HG03039 (cell line): ENCODE measurements around the gene HOMER3.

Experiments
- ATAC-seq: cut with Tn5 transposase; IDR thresholded peaks from one replicate; pipeline ENCODE4 v1.9.1; 2021; ENCODE audit warnings: mild to moderate bottlenecking, moderate library complexity; ENCODE audit not compliant: unreplicated experiment

HOMER3 gene

DNA sequence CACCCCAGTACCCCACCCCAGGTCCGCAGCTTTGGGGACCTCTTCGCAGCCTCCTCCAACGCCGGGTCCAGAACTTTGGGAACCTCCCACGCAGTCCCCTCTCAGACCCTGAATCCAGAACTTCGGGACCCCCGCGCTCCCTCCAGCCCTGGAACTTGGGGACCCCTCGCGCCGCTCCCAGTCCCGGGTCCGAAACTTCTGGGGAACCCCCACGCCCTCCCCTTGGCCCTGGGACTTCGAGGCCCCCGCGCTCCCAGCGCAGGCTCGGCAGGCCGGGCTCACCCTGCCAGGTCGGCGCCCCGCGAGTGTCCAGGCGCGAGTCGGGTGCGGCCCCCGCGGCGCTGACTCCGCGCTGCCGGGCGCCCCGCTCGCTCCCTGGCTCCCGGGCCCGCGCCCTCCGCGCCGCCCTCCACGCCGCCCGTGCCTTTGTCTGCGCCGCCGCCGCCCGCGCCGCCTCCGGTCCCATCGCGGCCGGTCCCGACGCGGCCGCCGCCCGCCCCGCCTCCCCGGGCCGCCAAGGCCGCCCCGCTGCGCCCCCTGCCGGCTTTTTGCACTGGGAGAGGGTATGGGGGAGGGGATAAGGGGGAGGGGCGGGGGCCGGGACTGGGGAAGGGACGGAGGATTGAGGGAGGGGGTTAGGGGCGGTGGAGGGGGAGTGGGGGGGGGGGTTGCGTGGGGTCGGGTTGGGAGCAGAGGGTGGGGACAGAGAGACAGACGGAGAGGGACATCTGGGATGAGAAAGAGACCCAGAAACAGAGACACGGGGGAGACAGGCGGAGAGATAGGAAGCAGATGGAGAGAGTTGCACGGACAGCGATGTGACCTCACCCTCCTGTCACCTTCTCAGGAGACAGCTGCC lies at the start of gene HOMER3:
HOMER3 (minus strand) TSS at position 449 of the 859 bp plus-strand sequence. CDS start 2,235 bp downstream, outside the sequence.
- ATAC-seq = no peak

DNA sequence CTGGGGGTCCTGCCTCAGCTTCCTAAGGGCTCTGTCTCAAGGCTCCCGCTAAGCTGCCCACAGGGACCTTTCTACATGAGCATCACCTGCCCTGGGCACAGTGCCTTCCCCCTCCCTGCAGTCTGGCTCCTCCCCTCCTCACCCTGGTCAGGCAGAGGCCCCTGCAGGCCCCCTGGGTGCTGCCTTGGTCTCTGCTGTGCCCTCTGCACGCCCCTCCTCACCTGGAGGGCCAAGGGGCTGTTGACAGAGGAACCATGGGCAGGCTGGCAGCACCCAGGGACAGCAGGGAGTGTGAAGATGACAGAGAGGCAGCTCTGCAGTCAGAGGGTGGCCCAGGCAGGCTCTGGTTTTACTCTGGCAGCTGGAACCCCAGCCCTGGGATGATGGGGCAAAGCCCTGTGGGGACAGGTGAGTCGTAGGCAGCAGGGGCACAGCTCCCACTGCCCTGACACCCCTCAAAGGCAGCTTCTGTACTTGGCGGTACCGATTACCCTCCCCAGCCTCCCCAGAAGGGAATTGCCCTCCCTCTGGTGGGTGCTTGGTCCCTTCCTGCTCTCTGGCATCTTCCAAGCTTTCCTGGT lies 49.2 kb upstream of the HOMER3 start:
- no peak for ATAC-seq

DNA sequence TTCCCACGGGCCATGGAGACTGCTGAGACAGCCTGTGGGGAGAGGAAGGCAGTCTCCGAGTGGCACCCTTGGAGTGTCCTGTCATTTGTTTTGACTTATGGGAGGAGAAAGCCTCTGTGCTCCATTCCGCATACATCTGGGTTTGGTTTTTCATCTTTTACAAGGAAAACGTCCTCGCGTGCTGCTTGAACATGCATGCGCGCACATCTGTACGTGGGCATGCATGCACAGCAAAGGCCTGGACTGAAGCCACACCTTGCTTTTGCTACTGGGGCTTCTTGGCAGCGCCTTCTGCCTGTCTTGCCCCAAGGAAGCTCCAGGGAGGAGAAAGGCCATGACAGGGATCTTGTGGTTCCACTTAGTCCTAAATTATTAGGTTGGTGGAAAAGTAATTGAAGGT lies 48.3 kb upstream of the HOMER3 start:
- no peak for ATAC-seq

DNA sequence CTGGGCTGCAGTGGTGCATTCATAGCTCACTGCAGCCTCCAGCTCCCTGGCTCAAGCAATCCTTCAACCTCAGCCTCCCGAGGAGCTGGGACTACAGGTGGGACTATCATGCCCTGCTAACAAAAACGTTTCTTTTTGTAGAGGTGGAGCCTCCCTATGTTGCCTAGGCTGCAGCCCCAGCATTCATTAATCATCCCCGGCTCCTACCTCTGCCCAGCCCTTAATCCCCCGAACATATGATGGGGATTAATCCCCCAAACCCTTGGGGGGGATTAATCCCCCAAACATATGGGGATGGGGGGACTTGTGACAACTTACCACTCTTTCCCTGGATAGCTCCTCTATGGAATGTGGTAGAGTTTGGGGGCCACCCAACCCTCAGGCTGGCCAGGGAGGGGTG lies 46.4 kb upstream of the HOMER3 start:
- no peak for ATAC-seq

DNA sequence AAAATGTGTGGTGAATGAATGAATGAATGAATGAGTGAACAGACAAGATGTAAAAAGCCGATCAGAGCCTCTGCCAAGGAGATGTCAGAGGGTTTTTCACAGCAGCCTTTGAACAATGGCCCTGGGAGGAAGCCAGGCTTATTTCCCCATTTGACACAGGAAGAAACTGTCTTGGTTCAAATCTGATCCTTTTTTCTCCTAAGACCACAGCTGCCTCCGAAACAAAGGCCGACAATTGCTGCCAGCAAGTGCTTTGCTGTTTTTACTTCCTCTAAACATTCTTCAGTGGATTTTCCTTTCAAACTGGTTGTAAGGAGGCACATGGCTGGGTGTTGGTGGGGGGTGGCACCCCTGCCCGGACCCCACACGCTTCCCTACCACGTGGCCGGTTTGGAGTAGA lies 44.2 kb upstream of the HOMER3 start:
- no peak for ATAC-seq

DNA sequence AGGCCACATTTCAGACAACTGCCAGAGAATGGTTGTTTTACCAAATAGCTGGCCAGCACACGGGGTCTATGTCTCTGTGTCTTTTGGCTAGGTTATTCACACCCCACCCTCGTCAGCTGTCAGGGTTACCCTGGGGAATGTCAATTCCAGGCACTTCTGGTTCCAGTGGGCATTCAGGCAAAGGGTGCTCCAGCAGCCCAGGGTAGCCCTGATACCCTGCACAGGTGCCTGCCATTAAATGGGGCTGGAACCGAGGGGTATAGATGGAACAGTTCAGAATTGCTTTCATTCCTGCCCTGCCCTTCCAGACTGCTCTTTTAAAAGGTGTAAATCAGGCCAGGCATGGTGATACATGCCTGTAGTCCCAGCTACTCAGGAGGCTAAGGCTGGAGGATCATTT lies 43.2 kb upstream of the HOMER3 start:
- no peak for ATAC-seq

DNA sequence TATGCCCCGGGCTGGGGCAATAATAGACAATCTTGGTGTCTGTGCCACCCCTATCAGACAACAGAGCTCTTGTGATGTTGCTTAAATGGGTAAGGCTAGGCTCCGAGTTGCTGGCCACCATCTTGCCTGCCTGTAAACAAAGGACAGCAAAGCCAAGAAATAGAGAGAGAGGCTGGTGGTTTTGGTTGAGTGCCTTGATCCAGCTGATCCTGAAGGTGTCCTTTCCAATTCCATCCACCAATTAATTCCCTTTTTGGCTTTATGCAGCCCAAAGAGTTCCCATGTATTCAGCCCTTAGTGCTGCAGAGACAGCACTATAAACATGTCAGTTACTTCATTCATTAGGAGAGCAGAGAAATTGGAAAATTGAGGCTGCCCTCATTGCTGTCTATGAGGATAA lies 41.7 kb upstream of the HOMER3 start:
- ATAC-seq = no peak

DNA sequence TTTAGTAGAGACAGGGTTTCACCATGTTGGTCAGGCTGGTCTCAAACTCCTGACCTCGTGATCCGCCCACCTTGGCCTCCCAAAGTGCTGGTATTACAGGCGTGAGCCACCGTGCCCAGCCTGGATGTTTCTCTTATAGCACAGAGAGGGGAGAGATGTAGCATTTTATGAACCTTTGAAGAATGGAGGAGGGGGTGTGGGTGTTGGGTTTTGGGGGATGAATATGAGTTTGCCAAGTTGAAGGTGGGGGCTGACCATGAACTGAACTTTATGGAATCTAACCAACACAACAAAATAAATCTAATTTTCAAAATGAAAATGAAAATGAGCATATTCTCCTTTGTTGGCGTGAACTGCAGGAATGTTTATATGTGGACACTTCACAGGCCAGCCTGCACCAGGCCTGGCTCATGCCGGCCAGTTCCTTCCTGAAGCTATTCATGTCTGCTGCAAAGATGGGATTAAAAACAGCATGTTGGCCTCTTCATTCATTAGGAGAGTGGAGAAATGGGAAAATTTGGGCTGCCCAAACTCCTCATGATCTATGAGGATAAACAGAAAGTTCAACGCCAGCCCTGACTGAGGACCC lies 39.5 kb upstream of the HOMER3 start:
- no peak for ATAC-seq

DNA sequence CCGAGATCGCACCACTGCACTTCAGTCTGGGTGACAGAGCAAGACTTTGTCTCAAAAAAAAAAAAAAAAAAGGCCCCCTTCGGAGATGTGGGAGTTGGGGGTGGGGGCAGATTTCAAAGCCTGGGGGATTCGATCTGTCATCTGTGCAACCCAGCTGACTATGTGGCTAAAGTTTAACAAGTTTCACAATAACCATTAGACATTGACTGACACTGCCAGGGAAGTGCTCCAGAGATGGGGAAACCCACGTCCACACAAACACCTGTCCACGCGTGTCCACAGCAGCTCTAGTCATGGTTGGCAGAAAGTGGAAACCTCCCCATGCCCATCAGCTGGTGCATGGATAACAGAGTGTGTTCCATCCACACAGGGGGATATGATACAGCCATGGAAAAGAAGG lies 37.6 kb upstream of the HOMER3 start:
- no peak for ATAC-seq

DNA sequence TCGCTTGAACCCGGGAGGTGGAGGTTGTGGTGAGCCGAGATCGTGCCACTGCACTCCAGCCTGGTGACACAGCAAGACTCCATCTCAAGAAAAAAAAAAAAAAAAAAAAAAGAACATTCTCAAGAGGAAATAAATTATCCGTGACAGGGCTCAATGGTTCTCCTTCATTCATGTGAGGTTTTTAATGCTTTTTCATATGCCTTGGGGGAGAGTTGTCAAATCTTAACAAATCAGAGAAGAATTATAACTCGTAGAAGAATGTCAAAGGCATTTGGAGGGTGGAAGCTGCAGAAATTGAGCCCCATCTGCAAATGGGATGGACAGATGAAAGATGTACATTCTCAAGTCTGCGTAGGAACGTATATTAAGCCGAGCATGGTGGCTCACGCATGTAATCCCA lies 34.9 kb upstream of the HOMER3 start:
- ATAC-seq = no peak

DNA sequence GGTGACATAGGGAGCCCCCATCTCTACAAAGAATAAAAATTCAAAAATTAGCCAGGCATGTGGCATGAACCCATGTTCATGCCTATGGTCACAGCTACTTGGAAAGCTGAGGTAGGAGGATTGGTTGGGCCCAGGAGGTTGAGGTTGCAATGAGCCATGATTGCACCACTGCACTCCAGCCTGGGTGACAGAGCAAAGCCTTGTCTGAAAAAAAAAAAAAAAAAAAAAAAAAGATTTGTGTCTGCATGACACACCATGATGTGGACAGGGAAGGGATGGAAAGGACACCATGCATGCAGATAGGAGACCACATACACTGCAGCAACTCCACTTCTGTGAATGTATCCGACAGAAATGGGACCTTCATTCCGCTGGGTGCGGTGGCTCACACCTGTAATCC lies 34.0 kb upstream of the HOMER3 start:
- ATAC-seq = no peak

DNA sequence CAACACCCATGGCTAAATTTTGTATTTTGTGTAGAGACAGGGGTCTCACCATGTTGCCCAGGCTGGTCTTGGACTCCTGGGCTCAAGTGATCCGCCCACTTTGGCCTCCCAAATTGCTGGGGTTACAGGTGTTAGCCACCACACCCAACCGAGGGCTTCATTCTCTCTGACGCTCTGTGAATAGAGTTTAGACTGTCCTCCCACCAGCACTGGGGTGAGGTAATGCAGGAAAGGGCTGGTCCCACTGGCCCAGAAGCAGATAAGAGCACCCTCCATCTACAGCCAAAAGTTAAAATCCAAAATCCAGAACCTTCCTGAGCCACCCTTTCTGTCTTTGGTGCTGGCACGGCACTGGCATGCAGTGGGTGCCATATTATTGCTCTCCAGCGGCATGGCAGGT lies 31.8 kb upstream of the HOMER3 start:
- no peak for ATAC-seq

DNA sequence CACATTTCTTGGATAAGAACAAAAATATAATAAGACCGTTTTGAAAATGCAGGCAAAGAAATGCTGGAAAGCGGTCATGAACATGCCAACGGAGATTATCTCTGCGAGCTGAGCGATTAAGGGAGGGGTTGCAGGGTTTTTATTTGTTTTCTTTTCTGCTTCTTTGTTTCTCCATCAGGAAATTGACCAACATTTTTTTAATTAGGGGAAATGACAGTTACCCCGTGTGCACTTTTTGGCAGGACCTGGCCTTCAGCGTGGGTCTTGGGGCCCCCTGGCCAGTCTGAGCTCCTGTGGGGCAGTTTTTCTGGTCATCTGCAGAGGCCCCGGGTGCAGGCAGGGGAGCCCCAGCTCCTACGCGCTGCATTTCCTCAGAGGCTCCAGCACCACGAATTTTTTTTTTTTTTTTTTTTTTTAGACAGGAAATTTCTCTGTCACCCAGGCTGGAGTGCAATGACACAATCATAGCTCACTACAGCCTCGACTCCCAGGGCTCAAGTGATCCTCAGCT lies 31.3 kb upstream of the HOMER3 start:
- ATAC-seq = no peak

DNA sequence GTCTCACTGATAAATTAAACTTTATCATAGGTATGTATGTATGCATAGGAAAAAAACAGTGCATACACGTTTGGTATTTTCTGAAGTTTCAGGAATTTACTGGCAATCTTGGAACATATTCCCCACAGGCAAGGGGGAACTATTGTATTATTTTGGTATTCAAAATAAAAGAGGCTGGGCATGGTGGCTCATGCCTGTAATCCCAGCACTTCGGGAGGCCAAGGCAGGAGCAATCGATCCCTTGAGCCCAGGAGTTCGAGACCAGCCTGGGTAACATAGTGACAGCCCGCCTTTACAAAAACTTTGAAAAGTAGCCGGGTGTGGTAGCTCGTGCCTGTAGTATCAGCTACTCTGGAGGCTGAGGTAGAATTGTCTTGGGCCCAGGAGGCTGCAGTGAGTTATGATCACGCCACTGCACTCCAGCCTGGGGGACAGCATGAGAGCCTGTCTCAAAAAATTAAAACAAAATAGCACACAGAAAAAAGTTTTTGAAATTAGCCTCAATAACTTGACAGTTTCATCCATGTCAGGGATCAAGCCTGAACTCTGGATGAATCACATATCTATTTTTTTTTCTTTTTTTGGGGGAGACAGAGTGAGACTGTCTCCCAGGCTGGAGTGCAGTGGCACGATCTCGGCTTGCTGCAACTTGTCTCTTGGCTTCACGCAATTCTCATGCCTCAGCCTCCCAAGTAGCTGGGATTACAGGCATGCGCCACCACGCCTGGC lies 29.1 kb upstream of the HOMER3 start:
- no peak for ATAC-seq

DNA sequence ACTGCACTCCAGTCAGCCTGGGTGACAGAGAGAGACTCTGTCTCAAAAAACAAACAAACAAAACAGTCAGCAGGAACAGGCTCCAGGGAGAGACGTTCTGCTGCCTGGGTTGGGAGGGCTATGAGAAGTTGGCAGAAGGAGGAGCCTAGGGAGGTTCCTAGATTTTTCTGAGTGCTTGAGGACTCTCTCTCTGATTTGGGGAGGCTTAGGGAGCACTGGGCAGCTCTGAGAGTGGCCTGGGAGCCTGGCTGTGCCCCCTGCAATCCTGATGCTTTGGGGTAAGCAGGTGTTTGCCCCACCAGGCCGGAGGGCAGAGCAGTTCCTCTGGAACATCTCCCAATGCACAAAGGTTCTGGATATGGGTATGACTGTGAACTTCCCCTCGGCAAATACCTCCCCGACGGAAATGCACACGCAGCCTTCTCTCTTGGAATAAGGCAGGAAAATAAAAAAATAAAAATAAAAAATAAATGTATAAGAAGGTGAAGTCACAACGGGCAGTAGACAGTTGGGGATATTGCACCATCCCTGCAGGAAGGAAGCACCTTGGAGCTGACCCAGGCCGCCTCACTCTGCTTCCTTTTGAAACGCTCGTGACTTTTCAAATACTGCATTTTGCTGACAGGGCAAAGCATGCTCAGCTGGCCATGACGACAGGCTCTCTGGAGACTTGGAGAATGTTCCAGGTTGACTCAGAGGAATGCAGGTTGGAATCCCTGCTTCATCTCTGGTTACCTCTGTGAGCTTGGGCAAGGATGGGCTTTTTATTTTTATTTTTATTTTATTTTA lies 26.5 kb upstream of the HOMER3 start:
- ATAC-seq = no peak

DNA sequence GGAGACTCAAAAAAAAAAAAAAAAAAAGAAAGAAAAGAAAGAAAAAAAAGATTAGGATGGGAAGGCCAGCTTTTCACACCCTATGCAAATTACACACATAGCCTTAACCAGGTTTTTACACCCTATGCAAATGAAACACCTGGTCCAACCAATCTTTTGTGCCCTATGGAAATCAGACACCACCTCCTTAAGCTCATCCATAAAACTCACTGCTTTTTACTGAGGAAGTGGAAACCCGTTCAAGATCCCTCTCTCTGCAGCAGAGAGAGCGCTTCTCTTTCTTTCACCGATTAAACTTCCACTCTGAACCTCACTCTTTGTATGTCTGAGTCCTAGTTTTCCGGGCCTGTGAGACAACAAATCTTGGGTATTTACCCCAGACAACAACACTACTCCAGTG lies 25.3 kb upstream of the HOMER3 start:
- ATAC-seq = no peak

DNA sequence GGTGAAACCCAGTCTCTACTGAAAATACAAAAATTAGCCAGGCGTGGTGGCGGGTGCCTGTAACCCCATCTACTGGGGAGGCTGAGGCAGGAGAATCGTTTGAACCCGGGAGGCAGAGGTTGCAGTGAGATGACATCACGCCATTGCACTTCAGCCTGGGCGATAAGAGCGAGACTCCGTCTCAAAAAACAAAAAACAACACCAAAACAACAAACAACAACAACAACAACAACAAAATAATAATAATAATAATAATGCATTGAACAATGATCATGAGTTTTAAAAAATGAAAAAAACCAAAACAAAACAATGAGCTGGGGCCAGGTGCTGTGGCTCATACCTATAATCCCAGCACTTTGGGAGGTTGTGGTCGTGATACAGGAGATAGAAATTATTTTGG lies 23.1 kb upstream of the HOMER3 start:
- no peak for ATAC-seq

DNA sequence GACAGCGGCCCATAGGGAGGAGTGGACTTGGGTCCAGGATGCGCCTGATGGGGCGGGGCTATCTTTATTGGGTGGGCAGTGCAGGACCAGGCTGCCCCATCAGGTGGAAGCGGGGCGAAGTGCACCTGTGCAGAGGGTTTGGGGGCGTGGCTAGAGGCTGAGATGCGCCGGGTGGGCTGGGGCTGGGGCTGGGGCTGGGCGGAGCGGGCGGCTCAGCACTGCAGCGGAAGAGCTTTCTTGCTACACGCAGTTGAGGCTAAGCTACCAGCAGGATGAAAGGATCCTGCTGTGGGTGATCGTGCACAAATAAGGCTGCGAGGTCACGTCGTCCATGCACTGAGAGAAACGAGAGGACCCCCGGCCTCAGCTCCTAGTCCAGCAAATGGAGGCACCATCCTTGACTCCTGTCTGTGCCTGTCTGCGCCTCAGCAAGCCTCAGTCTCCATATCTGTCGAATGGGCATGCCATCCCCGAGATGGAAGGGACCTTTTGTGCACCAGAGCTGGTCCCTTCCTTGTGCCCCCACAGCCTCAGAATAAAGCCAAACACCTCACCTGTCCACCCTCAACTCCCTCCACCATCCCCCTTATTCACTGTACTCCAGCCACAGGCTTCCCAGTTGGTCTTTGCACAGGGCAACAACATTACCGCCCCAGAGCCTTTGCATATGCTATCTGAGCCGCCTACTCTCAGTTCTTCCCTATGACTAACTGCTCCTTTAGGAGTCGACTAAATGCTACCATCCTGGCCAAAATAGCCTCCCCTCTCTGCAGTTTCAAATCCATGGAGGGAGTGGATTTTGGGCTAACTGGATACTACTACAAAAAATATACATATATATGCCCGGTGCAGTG lies 21.0 kb upstream of the HOMER3 start:
- no peak for ATAC-seq

DNA sequence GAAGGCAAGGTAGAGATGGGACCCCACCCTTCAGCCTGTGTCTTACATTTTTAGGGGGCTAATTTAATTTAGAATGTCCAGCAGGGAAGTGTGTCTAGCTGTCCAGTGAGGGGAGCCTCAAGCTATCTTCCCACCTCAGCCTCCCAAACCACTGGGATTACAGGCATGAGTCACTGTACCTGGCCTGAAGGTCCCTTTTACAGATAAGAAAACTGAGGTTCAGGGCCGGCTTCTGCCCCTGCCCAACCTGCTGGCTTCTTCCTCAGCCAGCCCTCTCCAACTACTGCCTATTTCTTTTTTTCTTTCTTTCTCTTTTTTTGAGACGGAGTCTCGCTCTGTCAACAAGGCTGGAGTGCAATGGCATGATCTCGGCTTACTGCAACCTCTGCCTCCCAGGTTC lies 19.4 kb upstream of the HOMER3 start:
- ATAC-seq = no peak

DNA sequence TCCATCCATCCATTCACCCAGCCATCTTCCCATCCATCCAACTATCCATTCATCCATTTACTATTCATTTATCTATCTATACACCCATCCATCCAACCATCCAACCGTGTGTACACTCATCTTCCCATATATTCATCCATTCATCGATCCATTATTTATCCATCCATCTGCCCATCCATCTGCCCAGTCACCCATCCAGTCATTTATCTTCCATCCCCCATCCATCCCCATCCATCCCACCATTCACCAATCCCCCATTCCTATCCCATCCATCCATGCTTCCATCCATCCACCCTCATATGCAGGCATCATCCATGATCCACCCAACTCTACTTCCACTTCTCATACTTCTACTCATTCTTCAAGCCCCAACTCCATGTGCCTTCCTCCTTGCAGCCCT lies 14.0 kb upstream of the HOMER3 start:
- no peak for ATAC-seq
